HepG2 (cell line): ENCODE data around the gene GKN1. TPM values are rescaled to one million over a fixed set of nuclear protein-coding genes. Genes with fewer than 3 reads are reported as not detected.
A peak's percentile ranks its signal among the peaks of the same experiment; 100 is the strongest.

Experiments
- ARNTL ChIP-seq: sonication (generic); formaldehyde crosslinking; IDR thresholded peaks from 2 replicates; pipeline ENCODE4 v1.4.0; 2020; ENCODE audit warnings: mild to moderate bottlenecking, missing genetic modification reagents
- CCDC6 ChIP-seq: sonication (generic); formaldehyde crosslinking; IDR thresholded peaks from 2 replicates; pipeline ENCODE4 v1.8.1; 2022; ENCODE audit warnings: mild to moderate bottlenecking, missing genetic modification reagents, moderate library complexity
- FOXA3 ChIP-seq: IDR thresholded peaks from 2 replicates; pipeline ENCODE4 v1.6.1; 2016; ENCODE audit warnings: missing genetic modification reagents, missing compliant biosample characterization
- NONO ChIP-seq, 2 experiments: fragments of 450-650 bp in 1 of 2; sonication (generic) in 1 of 2; formaldehyde crosslinking in 1 of 2; IDR thresholded peaks in 1 of 2; conservative IDR thresholded peaks in 1 of 2; 2 replicates each; pipeline versions ENCODE4 v1.6.1 to v1.8.0; 2017 to 2022; ENCODE audit warnings: mild to moderate bottlenecking in 1 of 2, missing genetic modification reagents in 1 of 2, moderate library complexity in 1 of 2
- PTBP1 ChIP-seq: fragments of 200-400 bp; formaldehyde crosslinking; IDR thresholded peaks from 2 replicates; pipeline ENCODE4 v1.6.1; 2018; ENCODE audit warnings: low read length, low read depth; ENCODE audit not compliant: poor library complexity, severe bottlenecking
- RAD21 ChIP-seq: fragments of 450-650 bp; formaldehyde crosslinking; IDR thresholded peaks from 2 replicates; pipeline ENCODE4 v1.5.0; 2020; ENCODE audit warnings: mild to moderate bottlenecking
- SMAD9 ChIP-seq: sonication (generic); formaldehyde crosslinking; IDR thresholded peaks from 2 replicates; pipeline ENCODE4 v1.5.1; 2020; ENCODE audit warnings: mild to moderate bottlenecking, missing genetic modification reagents
- STAG1 ChIP-seq: sonication (generic); formaldehyde crosslinking; IDR thresholded peaks from 2 replicates; pipeline ENCODE4 v1.4.0; 2020; ENCODE audit warnings: missing genetic modification reagents
- ZBTB38 ChIP-seq: sonication (generic); formaldehyde crosslinking; IDR thresholded peaks from 2 replicates; pipeline ENCODE4 v1.5.1; 2020; ENCODE audit warnings: mild to moderate bottlenecking, missing genetic modification reagents
- ZNF350 ChIP-seq: sonication (generic); formaldehyde crosslinking; IDR thresholded peaks from 2 replicates; pipeline ENCODE4 v1.4.0; 2020; ENCODE audit warnings: mild to moderate bottlenecking, low read depth, missing genetic modification reagents, borderline replicate concordance
- ZNF567 ChIP-seq: sonication (generic); formaldehyde crosslinking; IDR thresholded peaks from 2 replicates; pipeline ENCODE4 v1.8.1; 2023; ENCODE audit warnings: mild to moderate bottlenecking, missing genetic modification reagents, borderline replicate concordance
- polyA plus RNA-seq, 8 experiments: library from polyadenylated mRNA; depleted of rRNA in 3 of 8; stranded (reverse) in 7 of 8; unstranded in 1 of 8; fragments of >200 nt; fragmentation: Illumina TruSeq in 4 of 8; extraction: Trizol in 4 of 8; gene quantifications; 2 replicates each; pipeline versions ENCODE4 v1.2.1 to v1.2.3, GENCODE V29; 2011 to 2016; ENCODE audit warnings: low read depth in 4 of 8, missing spikeins in 1 of 8, mixed read lengths in 1 of 8; ENCODE audit not compliant: insufficient read depth in 1 of 8
- total RNA-seq, 5 experiments: library from RNA; depleted of rRNA; stranded (reverse); fragments of >200 nt; fragmentation: Illumina TruSeq; extraction: Trizol; gene quantifications; 2 replicates each; pipeline ENCODE4 v1.2.3, GENCODE V29; 2016; ENCODE audit warnings: low read depth in 1 of 5
- TF ChIP-seq, protein P1 (sequence below): sonication (generic); formaldehyde crosslinking; IDR thresholded peaks from 2 replicates; pipeline ENCODE4 v1.4.0; 2020; ENCODE audit warnings: mild to moderate bottlenecking, missing genetic modification reagents, borderline replicate concordance
- TF ChIP-seq, protein P2 (sequence below): sonication (generic); formaldehyde crosslinking; IDR thresholded peaks from 2 replicates; pipeline ENCODE4 v1.5.0; 2020; ENCODE audit warnings: mild to moderate bottlenecking, missing genetic modification reagents, borderline replicate concordance

GKN1 gene
- total and polyA plus RNA-seq, 2 of the 13 experiments (the other 11 are each of a cell fraction or from before 2014, with no cell fraction given): not detected

GRCh38 chr2:68943581-68944568, 30.6 kb upstream of the GKN1 start (continued):
- TF ChIP-seq ZNF567 (CRISPR knock-in tag): peak; percentile 68; the same call in 1 of the 2 replicates
- TF ChIP-seq FOXA3 (CRISPR knock-in tag): peak; percentile 16; the same call in 1 of the 2 replicates
- TF ChIP-seq ZBTB38: 0 out of 2 replicates have a peak, but pooled peaks have one; percentile 27
- peak; percentile 69; the same call in 1 of the 2 replicates for TF ChIP-seq CCDC6 (CRISPR knock-in tag)
- TF ChIP-seq ARNTL (CRISPR knock-in tag): no peak; the same call in 1 of the 2 replicates
- TF ChIP-seq, protein P1, sequence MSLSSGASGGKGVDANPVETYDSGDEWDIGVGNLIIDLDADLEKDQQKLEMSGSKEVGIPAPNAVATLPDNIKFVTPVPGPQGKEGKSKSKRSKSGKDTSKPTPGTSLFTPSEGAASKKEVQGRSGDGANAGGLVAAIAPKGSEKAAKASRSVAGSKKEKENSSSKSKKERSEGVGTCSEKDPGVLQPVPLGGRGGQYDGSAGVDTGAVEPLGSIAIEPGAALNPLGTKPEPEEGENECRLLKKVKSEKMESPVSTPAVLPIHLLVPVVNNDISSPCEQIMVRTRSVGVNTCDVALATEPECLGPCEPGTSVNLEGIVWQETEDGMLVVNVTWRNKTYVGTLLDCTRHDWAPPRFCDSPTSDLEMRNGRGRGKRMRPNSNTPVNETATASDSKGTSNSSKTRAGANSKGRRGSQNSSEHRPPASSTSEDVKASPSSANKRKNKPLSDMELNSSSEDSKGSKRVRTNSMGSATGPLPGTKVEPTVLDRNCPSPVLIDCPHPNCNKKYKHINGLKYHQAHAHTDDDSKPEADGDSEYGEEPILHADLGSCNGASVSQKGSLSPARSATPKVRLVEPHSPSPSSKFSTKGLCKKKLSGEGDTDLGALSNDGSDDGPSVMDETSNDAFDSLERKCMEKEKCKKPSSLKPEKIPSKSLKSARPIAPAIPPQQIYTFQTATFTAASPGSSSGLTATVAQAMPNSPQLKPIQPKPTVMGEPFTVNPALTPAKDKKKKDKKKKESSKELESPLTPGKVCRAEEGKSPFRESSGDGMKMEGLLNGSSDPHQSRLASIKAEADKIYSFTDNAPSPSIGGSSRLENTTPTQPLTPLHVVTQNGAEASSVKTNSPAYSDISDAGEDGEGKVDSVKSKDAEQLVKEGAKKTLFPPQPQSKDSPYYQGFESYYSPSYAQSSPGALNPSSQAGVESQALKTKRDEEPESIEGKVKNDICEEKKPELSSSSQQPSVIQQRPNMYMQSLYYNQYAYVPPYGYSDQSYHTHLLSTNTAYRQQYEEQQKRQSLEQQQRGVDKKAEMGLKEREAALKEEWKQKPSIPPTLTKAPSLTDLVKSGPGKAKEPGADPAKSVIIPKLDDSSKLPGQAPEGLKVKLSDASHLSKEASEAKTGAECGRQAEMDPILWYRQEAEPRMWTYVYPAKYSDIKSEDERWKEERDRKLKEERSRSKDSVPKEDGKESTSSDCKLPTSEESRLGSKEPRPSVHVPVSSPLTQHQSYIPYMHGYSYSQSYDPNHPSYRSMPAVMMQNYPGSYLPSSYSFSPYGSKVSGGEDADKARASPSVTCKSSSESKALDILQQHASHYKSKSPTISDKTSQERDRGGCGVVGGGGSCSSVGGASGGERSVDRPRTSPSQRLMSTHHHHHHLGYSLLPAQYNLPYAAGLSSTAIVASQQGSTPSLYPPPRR (CRISPR knock-in tag): 0 out of 2 replicates have a peak, but pooled peaks have one; percentile 56
- no peak for TF ChIP-seq NONO (IDR thresholded peaks at IDR 0.05)
- 0 out of 2 replicates have a peak, but pooled peaks have one; percentile 42 for TF ChIP-seq NONO (CRISPR knock-in tag; conservative IDR thresholded peaks at IDR 0.05)
- TF ChIP-seq, protein P2, sequence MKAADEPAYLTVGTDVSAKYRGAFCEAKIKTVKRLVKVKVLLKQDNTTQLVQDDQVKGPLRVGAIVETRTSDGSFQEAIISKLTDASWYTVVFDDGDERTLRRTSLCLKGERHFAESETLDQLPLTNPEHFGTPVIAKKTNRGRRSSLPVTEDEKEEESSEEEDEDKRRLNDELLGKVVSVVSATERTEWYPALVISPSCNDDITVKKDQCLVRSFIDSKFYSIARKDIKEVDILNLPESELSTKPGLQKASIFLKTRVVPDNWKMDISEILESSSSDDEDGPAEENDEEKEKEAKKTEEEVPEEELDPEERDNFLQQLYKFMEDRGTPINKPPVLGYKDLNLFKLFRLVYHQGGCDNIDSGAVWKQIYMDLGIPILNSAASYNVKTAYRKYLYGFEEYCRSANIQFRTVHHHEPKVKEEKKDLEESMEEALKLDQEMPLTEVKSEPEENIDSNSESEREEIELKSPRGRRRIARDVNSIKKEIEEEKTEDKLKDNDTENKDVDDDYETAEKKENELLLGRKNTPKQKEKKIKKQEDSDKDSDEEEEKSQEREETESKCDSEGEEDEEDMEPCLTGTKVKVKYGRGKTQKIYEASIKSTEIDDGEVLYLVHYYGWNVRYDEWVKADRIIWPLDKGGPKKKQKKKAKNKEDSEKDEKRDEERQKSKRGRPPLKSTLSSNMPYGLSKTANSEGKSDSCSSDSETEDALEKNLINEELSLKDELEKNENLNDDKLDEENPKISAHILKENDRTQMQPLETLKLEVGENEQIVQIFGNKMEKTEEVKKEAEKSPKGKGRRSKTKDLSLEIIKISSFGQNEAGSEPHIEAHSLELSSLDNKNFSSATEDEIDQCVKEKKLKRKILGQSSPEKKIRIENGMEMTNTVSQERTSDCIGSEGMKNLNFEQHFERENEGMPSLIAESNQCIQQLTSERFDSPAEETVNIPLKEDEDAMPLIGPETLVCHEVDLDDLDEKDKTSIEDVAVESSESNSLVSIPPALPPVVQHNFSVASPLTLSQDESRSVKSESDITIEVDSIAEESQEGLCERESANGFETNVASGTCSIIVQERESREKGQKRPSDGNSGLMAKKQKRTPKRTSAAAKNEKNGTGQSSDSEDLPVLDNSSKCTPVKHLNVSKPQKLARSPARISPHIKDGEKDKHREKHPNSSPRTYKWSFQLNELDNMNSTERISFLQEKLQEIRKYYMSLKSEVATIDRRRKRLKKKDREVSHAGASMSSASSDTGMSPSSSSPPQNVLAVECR: peak; percentile 34; the same call in 1 of the 2 replicates
- TF ChIP-seq ZNF350 (CRISPR knock-in tag): peak; percentile 48; the same call in 1 of the 2 replicates
- no peak for TF ChIP-seq SMAD9 (CRISPR knock-in tag)
- TF ChIP-seq STAG1 (CRISPR knock-in tag): peak; percentile 87
- no peak for TF ChIP-seq PTBP1
- TF ChIP-seq RAD21 (CRISPR knock-in tag): peak; percentile 70
